Natural killer cell (primary cell): ENCODE results near the gene RBBP7. TPM values are rescaled to one million over a fixed set of nuclear protein-coding genes. Genes with fewer than 3 reads are reported as not detected.
A peak's percentile ranks its signal among the peaks of the same experiment; 100 is the strongest.

ENCODE experiments used
- ATAC-seq, 3 donors: fragments of 150-1000 bp in 2 of 3; fragments of 200-7000 bp in 1 of 3; cut with Tn5 transposase; 1 replicate in 1 of 3; 2 replicates in 2 of 3; pipeline ENCODE4 v1.10.0; 2021; ENCODE audit warnings: mild to moderate bottlenecking in 2 of 3, moderate library complexity in 2 of 3
- DNase-seq, 2 donors: peaks; one replicate each; pipeline versions ENCODE4 v3.0.0 to v3.0.0-alpha.2; 2013 to 2021; ENCODE audit warnings: mixed read lengths in 1 of 2
- H3K27ac ChIP-seq: one replicate; pipeline ENCODE4 v1.5.1; 2013; ENCODE audit warnings: mild to moderate bottlenecking, low read length
- H3K27me3 ChIP-seq: one replicate; pipeline ENCODE4 v1.6.1; 2013; ENCODE audit warnings: low read length; ENCODE audit not compliant: control insufficient read depth, insufficient read depth
- H3K36me3 ChIP-seq: one replicate; pipeline ENCODE4 v1.6.1; 2013; ENCODE audit warnings: low read length; ENCODE audit not compliant: control insufficient read depth, insufficient read depth
- H3K4me1 ChIP-seq: one replicate; pipeline ENCODE4 v1.6.1; 2013; ENCODE audit warnings: low read length; ENCODE audit not compliant: control insufficient read depth, insufficient read depth
- H3K4me3 ChIP-seq: one replicate; pipeline ENCODE4 v1.5.1; 2013; ENCODE audit warnings: low read length
- H3K9me3 ChIP-seq: one replicate; pipeline ENCODE4 v1.6.1; 2013; ENCODE audit warnings: low read length; ENCODE audit not compliant: control insufficient read depth, insufficient read depth
- H3K27ac Mint-ChIP-seq, 2 donors: one replicate each; pipeline ENCODE4 v1.8.0; 2022; ENCODE audit warnings: mild to moderate bottlenecking in 2 of 2, mixed read lengths in 2 of 2, moderate library complexity in 1 of 2
- H3K27me3 Mint-ChIP-seq, 2 donors: one replicate each; pipeline ENCODE4 v1.8.0; 2022; ENCODE audit warnings: low read depth in 2 of 2, mixed read lengths in 2 of 2
- H3K36me3 Mint-ChIP-seq: one replicate; pipeline ENCODE4 v1.8.0; 2022; ENCODE audit warnings: mixed read lengths
- H3K4me1 Mint-ChIP-seq, 2 donors: one replicate each; pipeline ENCODE4 v1.8.0; 2022; ENCODE audit warnings: mixed read lengths in 2 of 2
- H3K4me3 Mint-ChIP-seq: one replicate; pipeline ENCODE4 v1.8.0; 2022; ENCODE audit warnings: mild to moderate bottlenecking, moderate library complexity, mixed read lengths
- H3K9me3 Mint-ChIP-seq, 2 donors: one replicate each; pipeline ENCODE4 v1.8.0; 2022; ENCODE audit warnings: mixed read lengths in 2 of 2
- CTCF ChIP-seq: fragments of 200-600 bp; IDR thresholded peaks from one replicate; pipeline ENCODE4 v1.8.0; 2022; ENCODE audit warnings: antibody characterized with exemption
- WGBS: methylation state at CpG from one replicate; pipeline ENCODE4 v1.1.7; 2013; ENCODE audit warnings: missing lambda C conversion rate; ENCODE audit not compliant: insufficient coverage; 5-methylcytosine and 5-hydroxymethylcytosine counted together
- intact Hi-C: fragments of 100-400 bp; cut with micrococcal nuclease; formaldehyde crosslinking; loops from one replicate; pipeline ENCODE4 v1.14.2; 2022
- total RNA-seq, 4 donors: library from RNA; stranded (reverse); fragments of 120-200 nt in 1 of 4; gene quantifications; one replicate each; pipeline versions ENCODE4 v1.2.3 to v1.2.4, GENCODE V29; 2013 to 2022

The RBBP7 gene
- total RNA-seq, 3 donors from 2014 or later (not counting 1 experiment from before 2014, with no cell fraction given): 124 to 170 (median 139) TPM

- WGBS: 55% methylated on average over 4 of the region's 4 CpGs
- no peak for TF ChIP-seq CTCF
- no peaks in the 10 kb centered on the region for H3K36me3 Mint-ChIP-seq
Observed at GRCh38 chrX:16807976-16808542, 62.1 kb downstream of the RBBP7 start.

GRCh38 chrX:16807548-16807947, 62.6 kb downstream of the RBBP7 start:
- DNase-seq: no peak
- Mint-ChIP-seq H3K4me3 (no peak overlapping the region), H3K27ac (peak overlapping the region in 1 of 2 donors; percentile 14), H3K27me3 (no peaks in the 10 kb centered on the region), H3K9me3 (no peaks in the 10 kb centered on the region), H3K36me3 (no peaks in the 10 kb centered on the region), H3K4me1 (peaks cover 9 to 29% of the 10 kb centered on the region in 2 donors)
- TF ChIP-seq CTCF: no peak
- H3K4me3 ChIP-seq: no peak overlapping the region
- no peaks in the 10 kb centered on the region for H3K4me1 ChIP-seq
- ATAC-seq: no peak
- H3K27ac ChIP-seq: no peak overlapping the region
- H3K36me3 ChIP-seq: no peaks in the 10 kb centered on the region
- no peaks in the 10 kb centered on the region for H3K27me3 ChIP-seq
- intact Hi-C loops: no loop called here
- H3K9me3 ChIP-seq: no peaks in the 10 kb centered on the region

More at GRCh38 chrX:16807976-16808542, 62.1 kb downstream of the RBBP7 start:
- H3K27ac ChIP-seq: no peak overlapping the region
- no peak overlapping the region for H3K4me3 ChIP-seq
- H3K27me3 ChIP-seq: no peaks in the 10 kb centered on the region
- no peaks in the 10 kb centered on the region for H3K36me3 ChIP-seq
- Mint-ChIP-seq H3K27me3 (no peaks in the 10 kb centered on the region), H3K27ac (peak overlapping the region in 1 of 2 donors; percentile 14), H3K4me1 (peaks cover 9 to 29% of the 10 kb centered on the region in 2 donors), H3K9me3 (no peaks in the 10 kb centered on the region), H3K4me3 (no peak overlapping the region)
- ATAC-seq (no peak), DNase-seq (no peak)
- no peaks in the 10 kb centered on the region for H3K4me1 ChIP-seq
- no peaks in the 10 kb centered on the region for H3K9me3 ChIP-seq
- intact Hi-C loops: no loop called here

DNA sequence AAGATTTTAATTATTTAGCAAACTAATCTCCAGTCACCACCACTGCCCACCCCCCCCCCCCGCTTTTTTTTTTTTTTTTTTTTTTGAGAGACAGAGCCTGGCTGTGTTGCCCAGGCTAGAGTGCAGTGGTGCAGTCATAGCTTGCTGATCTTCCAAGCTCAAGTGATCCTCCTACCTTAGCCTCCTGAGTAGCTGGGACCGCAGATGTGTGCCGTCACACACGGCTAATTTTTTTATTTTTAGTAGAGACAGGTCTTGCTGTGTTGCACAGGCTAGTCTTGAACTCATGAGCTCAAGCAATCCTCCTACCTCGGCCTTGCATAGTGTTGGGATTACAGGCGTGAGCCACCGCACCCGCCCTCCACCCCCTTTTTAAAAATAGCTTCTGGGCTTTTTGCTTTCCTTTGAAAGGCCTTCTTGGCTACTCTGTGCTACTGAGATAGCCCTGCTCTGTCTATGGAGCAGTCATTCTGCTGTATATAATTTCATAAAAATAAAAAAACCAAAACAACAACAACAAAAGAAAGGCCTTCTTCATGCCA, 65.2 kb downstream of the RBBP7 start:
- Mint-ChIP-seq H3K36me3 (no peaks in the 10 kb centered on the region), H3K27ac (no peak overlapping the region), H3K4me3 (no peak overlapping the region), H3K27me3 (no peaks in the 10 kb centered on the region), H3K4me1 (peaks cover 9 to 24% of the 10 kb centered on the region in 2 donors), H3K9me3 (no peaks in the 10 kb centered on the region)
- no peak for DNase-seq
- no peaks in the 10 kb centered on the region for H3K27me3 ChIP-seq
- no peak for ATAC-seq
- no peak overlapping the region for H3K27ac ChIP-seq
- intact Hi-C loops: loop anchor here (1.0 kb wide), 1 partner anchor 8 kb away; no protein-coding TSS in a partner anchor
- no peak for TF ChIP-seq CTCF
- no peaks in the 10 kb centered on the region for H3K36me3 ChIP-seq
- no peaks in the 10 kb centered on the region for H3K9me3 ChIP-seq
- H3K4me3 ChIP-seq: no peak overlapping the region
- no peaks in the 10 kb centered on the region for H3K4me1 ChIP-seq
- 74% methylated on average over 5 of the region's 8 CpGs for WGBS

DNA sequence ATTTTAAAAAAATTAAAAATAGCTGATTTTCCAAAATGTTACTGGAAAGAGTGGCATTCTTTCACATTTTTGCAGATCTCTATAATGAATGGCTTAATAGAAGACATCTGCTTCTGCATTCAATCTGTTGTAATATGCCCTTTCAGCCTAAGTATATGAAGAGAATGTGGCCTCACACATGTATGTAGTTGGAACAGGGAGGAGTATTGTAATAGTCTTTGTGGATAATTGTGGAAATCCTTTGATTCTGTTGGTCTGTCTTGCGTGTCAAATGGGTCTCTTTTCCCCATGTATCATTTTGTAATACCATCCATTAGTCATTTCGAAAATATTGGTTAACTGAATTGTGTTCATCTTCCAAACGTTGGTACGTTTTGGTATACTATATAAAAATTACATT, 72.3 kb downstream of the RBBP7 start:
- no peaks in the 10 kb centered on the region for H3K4me1 Mint-ChIP-seq
- no peak for TF ChIP-seq CTCF
- no peaks in the 10 kb centered on the region for H3K27me3 Mint-ChIP-seq
- Histone ChIP-seq H3K4me3 (no peak overlapping the region), H3K36me3 (peaks cover 4% of the 10 kb centered on the region), H3K27me3 (no peaks in the 10 kb centered on the region), H3K9me3 (no peaks in the 10 kb centered on the region), H3K27ac (no peak overlapping the region), H3K4me1 (no peaks in the 10 kb centered on the region)
- no peak overlapping the region for H3K27ac Mint-ChIP-seq
- no peak for DNase-seq
- H3K9me3 Mint-ChIP-seq: no peaks in the 10 kb centered on the region
- no peak for ATAC-seq
- no CpG with 5 or more reads among the region's 4 CpGs for WGBS
- H3K4me3 Mint-ChIP-seq: no peak overlapping the region
- intact Hi-C loops: no loop called here
- no peaks in the 10 kb centered on the region for H3K36me3 Mint-ChIP-seq
